NCI-H1436 treated with DMSO at 0.1 percent for 48 hours (cell line): ENCODE measurements around the gene SLC19A1.

Experiments used
- DNase-seq: peaks from one replicate; lab custom pipeline; 2025; lab: John Stamatoyannopoulos, UW

SLC19A1 gene

GRCh38 chr21:45542242-45542666 is at the start of gene SLC19A1:
Gene SLC19A1, minus strand, starts transcription at chr21:45542440. Its CDS starts 4,481 bp downstream, at chr21:45537959.
- no peak for DNase-seq

DNA sequence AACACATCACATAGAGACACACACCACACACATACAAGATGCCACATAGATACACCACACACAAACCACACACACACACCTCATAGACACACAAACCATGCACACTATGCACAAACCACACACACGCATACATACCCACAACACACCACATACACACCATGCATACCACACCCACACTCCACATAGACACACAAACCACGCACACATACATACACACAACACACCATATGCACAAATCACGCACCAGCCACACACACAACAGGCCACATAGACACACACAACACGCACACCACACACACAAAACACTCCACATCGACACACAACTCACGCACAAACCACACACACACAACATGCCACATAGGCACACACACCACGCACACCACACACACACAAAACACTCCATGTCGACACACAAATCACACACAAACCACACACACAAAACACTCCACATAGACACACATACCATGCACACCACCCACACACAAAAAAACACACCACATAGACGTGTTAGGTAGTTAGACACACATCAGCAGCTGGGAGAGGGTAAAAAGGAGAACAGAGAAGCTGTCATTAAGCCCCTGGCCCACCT is 49.5 kb upstream of the SLC19A1 start:
- no peak for DNase-seq

GRCh38 chr21:45590726-45591618 is 48.7 kb upstream of the SLC19A1 start:
- DNase-seq = no peak

- no peak for DNase-seq
Measured at GRCh38 chr21:45590246-45590725, 48.0 kb upstream of the SLC19A1 start.

DNA sequence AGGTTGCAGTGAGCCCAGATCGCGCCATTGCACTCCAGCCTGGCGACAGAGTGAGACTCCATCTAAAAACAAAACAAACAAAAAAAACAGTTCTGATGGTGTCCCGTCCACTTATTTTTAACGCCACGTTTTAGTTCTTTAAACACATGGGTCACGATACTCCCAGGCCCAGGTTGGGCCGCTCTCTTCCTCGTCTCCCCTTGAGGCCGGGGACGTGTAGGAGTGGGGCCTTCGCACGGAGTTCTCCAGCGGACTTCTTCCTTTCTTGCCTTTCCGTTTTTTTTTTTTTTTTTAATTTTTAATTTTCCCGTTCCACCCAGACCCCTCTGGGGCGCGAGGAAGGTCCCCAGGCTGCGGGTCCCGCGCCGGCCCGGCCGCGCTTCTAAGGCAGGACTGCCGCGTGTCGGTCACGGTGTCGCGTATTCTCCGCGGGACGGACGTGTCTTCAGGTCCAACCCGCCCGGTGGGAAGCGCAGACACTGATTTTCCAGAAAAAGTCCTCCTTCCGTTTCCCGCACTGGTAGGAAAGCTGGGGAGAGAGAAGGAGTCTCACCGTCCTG is 47.5 kb upstream of the SLC19A1 start:
- DNase-seq = no peak

- DNase-seq = no peak
Measured at GRCh38 chr21:45588871-45589491, 46.7 kb upstream of the SLC19A1 start.

DNA sequence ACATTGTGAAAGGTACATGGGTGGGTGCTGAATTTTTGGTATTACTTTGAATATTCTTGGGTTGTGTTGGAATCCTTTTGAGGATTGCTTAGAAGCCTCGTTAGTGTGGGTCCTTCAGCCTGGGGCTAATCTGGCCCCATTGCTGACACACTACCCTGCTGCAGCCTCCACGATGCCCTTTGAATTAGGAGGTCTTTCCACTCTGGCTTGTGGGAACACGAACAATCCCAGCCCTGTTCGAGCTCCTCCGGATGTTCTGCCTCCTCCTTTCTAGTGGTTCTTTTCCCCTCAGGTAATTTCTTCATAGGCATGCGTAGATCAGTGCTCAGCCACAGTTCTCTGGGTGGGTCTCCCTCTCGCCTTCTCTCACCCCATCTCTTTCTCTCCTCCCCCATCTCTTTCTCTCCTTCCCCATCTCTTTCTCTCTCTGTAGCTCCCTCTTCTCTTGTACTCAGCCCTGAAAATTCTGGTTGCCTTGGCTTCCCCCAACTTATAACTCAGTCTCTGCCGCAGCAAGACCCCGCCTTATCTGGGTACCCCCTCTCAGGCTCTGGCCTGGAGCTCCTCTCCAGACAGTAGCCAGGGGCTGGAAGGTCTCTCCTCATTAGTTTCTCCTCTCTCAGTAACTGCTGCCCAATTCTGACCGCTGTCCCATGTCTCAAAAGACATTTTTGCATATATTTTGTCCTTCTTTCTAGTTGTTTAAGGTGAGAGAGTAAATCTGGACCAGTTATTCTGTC is 46.0 kb upstream of the SLC19A1 start:
- DNase-seq = no peak

DNA sequence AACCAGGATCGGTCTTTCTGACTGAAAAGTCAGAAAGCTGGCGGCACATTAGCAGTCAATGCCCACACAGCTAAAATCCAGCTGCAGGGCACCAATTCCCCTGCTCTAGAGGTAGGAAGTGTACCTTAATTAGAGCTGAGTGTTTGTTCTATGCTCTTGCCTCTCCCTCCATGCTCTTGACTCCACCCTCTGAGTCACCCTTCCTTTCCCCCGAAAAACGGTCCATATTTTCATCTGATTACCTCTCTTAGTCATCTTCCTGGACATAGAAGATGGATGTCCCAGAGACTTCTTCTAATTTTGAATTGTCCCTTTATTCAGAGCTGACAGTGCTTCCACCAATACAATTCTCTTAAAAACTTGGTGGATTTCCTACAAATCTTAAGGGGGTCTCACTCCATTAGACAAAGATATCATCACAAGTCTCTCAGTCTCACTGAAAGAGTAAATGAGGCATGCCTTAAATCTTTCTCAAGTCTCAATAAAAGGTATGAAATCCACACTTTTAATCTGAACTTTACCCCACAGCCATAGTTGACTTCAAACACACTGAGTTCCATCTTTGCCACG is 44.1 kb upstream of the SLC19A1 start:
- DNase-seq = no peak

DNA sequence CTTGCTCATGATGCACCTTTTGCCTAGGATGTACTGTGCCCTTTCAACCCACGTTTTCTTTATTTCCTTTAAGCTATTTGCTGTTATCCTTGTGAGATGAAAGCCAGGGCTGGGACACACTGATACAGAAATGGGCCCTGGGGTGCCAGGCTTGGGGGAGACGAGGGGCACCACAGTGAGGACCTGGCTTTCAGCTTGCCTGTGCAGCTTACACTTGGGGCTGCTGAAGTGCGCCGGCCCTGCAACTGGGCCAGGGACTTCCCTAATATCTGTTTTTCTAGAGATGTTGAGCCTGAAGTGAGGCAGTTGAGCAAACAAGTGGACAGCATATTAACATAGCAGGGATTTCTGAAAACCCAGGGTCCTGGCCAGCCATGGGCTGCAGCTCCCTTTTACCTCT is 42.5 kb upstream of the SLC19A1 start:
- DNase-seq = no peak

GRCh38 chr21:45583831-45584509 is 41.7 kb upstream of the SLC19A1 start:
- no peak for DNase-seq

GRCh38 chr21:45582128-45582527 is 39.9 kb upstream of the SLC19A1 start:
- DNase-seq = no peak

DNA sequence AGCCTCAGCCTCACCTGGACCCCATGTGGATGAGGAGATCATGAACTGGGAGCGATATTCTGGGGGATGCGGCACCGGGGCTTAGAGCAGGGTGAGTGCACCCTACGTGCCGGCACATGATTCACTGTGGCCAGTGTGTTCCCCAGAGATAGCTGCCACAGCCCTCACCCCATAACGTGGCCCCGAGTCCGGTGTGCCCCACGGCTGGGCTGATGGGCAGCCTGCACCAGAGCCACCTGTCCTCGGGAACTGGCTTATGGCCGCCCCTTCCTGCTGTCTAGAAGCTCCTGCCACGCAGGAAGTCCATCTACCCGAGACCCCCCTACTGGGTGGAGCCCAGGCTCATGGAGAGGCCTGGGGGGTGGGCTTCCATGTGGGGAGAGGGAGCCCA is 39.1 kb upstream of the SLC19A1 start:
- no peak for DNase-seq

GRCh38 chr21:45580576-45581321 is 38.5 kb upstream of the SLC19A1 start:
- DNase-seq = no peak

GRCh38 chr21:45580181-45580575 is 37.9 kb upstream of the SLC19A1 start:
- DNase-seq = no peak

DNA sequence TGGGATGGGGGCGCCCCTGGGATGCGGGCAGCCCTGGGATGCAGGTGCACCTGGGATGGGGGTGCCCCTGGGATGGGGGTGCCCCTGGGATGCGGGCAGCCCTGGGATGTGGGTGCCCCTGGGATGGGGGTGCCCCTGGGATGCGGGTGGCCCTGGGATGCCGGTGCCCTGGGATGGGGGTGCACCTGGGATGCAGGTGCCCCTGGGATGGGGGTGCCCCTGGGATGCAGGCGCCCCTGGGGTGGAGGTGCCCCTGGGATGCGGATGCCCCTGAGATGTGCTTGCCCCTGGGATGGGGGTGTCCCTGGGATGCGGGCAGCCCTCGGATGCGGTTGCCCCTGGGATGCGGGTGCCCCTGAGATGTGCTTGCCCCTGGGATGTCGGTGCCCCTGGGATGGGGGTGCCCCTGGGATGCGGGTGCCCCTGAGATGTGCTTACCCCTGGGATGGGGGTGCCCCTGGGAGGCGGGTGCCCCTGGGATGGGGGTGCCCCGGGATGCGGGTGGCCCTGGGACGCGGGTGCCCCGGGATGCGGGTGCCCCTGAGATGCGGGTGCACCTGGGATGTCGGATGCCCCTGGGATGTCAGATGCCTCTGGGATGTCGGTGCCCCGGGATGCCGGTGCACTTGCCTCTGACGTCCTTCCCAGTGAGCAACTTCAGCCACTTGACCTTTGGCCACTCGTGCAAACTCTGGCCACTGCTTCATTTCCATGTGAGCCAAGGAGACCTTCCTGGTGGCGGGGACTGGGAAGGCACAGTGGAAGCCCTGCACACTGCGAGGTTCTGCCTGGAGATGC is 37.3 kb upstream of the SLC19A1 start:
- no peak for DNase-seq

DNA sequence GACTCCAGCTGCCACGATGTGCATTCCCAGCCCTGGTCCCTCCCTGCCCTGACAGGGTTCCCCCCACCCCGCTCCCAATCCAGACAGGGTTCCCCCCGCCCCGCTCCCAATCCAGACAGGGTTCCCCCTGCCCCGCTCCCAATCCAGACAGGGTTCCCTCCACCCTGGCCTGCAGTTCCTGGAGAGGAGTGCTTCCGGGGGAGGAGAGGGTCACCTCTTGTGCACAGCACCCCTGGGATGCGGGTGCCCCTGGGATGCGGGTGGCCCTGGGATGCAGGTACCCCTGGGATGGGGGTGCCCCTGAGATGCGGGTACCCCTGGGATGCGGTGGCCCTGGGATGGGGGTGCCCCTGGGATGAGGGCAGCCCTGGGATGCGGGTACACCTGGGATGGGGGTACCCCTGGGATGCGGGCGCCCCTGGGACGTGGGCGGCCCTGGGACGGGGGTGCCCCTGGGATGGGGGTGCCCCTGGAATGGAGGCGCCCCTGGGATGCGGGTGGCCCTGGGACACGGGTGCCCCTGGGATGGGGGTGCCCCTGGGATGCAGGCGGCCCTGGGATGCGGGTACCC is 36.7 kb upstream of the SLC19A1 start:
- DNase-seq = no peak

- DNase-seq = no peak
Measured at GRCh38 chr21:45578176-45578801, 36.0 kb upstream of the SLC19A1 start.

GRCh38 chr21:45577801-45578175 is 35.5 kb upstream of the SLC19A1 start:
- no peak for DNase-seq
